DMS114 treated with DMSO at 0.1 percent for 48 hours (cell line): Measurements from ENCODE around the gene SRGAP2.
"Not testable (repeated sequence)": the region's sequence is repeated elsewhere in the genome, so short reads cannot be mapped to it uniquely, and the experiment has no call there.

ENCODE experiments used
- DNase-seq: peaks from one replicate; lab custom pipeline; 2025; ENCODE audit not compliant: unreplicated experiment; lab: John Stamatoyannopoulos, UW

SRGAP2 gene

DNA sequence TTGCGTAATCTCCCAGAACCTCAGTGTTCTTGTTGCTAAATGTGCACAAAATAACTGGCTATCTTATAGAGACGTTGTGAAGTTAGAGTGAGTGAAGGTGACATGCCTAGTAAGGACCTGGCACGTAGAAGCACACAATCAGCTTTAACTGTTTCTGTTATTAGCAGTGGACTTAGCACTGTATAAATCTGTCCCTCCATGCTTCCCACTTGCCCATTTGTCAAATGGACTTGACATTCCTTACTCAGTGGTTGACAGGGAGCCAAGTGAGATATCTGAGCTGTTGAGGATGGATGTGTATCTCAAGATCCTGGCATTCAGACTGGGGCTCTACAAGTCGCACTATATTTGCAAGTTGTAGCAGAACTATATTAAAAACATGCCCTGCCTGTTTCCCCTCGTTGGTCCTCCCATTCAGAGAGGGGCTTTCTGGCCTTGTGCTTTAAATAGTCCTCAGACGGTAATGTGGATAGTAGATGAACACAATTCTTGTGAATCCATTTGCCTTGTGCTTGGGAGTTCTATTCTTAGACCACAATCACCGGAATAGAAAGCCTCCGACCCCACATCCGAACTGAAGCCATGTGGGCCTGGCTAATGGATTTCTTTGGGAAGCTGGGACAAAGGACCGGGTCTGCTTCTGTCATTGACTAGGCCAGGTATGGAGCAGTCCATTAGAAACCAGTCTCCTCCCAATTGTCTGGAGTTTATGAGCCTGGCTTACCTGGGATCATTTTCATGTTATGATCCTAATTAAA, 43.0 kb downstream of the SRGAP2 start:
- not testable (repeated sequence) for DNase-seq

DNA sequence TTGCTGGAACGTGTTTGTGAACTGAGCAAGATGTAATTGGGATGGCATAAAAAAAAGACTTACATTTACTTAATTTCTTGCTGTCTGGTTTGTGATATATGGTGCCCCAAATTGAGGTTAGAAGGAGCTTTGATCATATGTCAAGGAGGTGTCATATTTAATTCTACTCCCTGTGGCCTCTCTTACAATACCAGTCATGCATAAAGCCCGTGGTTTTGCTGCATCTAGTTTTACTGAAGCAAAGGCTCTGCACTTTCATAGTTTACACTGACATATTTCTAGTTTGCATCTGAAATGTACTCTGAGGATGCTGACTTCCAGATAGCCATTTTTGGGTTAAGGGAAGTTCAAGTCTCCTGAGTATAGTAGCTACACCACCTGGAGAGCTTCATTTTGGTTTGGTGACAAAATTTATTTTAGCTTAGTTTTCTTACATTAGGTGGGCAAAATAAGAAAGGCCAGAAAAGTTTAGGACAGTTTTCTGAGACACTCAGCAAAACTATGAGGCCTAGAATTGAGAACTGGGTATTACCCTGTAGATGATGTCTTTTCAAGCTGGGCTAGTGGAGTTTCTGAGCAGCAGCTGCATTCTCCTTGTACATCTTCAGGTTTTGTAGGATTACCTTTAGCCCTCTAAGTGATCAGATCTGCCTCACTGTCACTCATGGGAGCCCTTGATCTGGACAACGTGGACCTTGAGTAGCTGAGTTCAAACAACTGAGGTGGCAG, 47.8 kb downstream of the SRGAP2 start:
- DNase-seq: not testable (repeated sequence)

DNA sequence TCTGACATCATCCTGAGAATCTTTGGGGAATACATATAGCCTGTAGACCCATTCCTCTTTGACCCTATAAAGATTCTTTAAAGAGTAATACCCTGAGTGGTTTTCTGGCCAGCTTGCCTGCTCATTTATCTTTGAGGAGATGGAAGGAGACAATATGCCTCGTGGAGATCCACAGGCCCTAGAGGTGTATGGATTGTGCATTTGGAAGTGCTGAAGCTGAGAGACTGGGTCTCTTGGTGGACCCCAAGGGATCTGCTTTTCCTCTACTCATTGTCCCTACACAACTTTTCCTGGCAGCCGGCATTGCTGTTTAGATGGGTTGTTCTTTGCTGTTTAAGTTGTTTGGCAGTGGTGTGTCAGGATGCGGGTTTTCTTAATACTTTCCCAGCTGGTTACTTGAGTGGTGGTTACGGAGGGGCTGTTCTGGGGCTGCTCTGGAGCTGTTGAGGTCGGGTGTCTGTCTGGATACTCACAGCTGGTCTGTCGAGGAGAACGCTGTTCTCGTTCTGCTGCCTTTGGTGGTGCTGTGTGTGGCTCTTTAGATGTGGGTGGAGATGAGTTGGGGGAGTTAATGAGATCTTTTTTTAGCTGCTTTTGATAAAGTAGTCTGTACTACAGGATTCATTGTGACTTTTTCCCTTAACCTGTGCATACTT, 49.5 kb downstream of the SRGAP2 start:
- not testable (repeated sequence) for DNase-seq
